GM23248 (cell line): ENCODE measurements around the gene GTF3C5. TPM values are rescaled to one million over a fixed set of nuclear protein-coding genes. Genes with fewer than 3 reads are reported as not detected.

Experiments
- DNase-seq: peaks from one replicate; pipeline ENCODE4 v3.0.0-alpha.2; 2015
- H2AFZ ChIP-seq: fragments of 200-600 bp; sonication (generic); 2 replicates; pipeline ENCODE4 v1.6.1; 2016; ENCODE audit warnings: antibody characterized with exemption
- H3F3A ChIP-seq: fragments of 200-600 bp; sonication (generic); 2 replicates; pipeline ENCODE4 v1.6.1; 2016; ENCODE audit warnings: mild to moderate bottlenecking, antibody characterized with exemption, mixed run types; ENCODE audit not compliant: insufficient read depth
- H3K27ac ChIP-seq: fragments of 200-600 bp; sonication (generic); 2 replicates; pipeline ENCODE4 v1.5.1; 2016; ENCODE audit warnings: mild to moderate bottlenecking
- H3K27me3 ChIP-seq: fragments of 200-600 bp; sonication (generic); replicated peaks from 2 replicates; pipeline ENCODE4 v1.6.1; 2016; ENCODE audit warnings: mild to moderate bottlenecking; ENCODE audit not compliant: insufficient read depth
- H3K36me3 ChIP-seq: fragments of 200-600 bp; sonication (generic); 2 replicates; pipeline ENCODE4 v1.6.1; 2016; ENCODE audit warnings: low read depth, mild to moderate bottlenecking
- H3K4me1 ChIP-seq: fragments of 200-600 bp; sonication (generic); 2 replicates; pipeline ENCODE4 v1.6.1; 2016; ENCODE audit warnings: mild to moderate bottlenecking; ENCODE audit not compliant: insufficient read depth
- H3K4me2 ChIP-seq: fragments of 200-600 bp; sonication (generic); one replicate; pipeline ENCODE4 v1.6.1; 2016; ENCODE audit warnings: mild to moderate bottlenecking; ENCODE audit not compliant: unreplicated experiment
- H3K4me3 ChIP-seq: fragments of 200-600 bp; sonication (generic); 2 replicates; pipeline ENCODE4 v1.5.1; 2016; ENCODE audit warnings: mild to moderate bottlenecking
- H3K79me2 ChIP-seq: fragments of 200-600 bp; sonication (generic); 2 replicates; pipeline ENCODE4 v1.6.1; 2016; ENCODE audit warnings: mild to moderate bottlenecking; ENCODE audit not compliant: insufficient read depth
- H3K9ac ChIP-seq: fragments of 200-600 bp; sonication (generic); 2 replicates; pipeline ENCODE4 v1.6.1; 2016; ENCODE audit warnings: mild to moderate bottlenecking
- H3K9me2 ChIP-seq: fragments of 200-600 bp; sonication (generic); 2 replicates; pipeline ENCODE4 v1.6.1; 2016; ENCODE audit warnings: mixed run types, mild to moderate bottlenecking, moderate library complexity; ENCODE audit not compliant: insufficient read depth
- H3K9me3 ChIP-seq: fragments of 200-600 bp; sonication (generic); one replicate; pipeline ENCODE4 v1.6.1; 2017; ENCODE audit warnings: low read depth
- H4K20me1 ChIP-seq: fragments of 200-600 bp; sonication (generic); 2 replicates; pipeline ENCODE4 v1.6.0; 2016; ENCODE audit not compliant: insufficient read depth
- EZH2 ChIP-seq: fragments of 200-600 bp; sonication (generic); IDR thresholded peaks from 2 replicates; pipeline ENCODE4 v1.6.1; 2018; ENCODE audit warnings: antibody characterized with exemption, mild to moderate bottlenecking; ENCODE audit not compliant: insufficient read depth, poor library complexity, severe bottlenecking
- EZH2phosphoT487 ChIP-seq: fragments of 200-600 bp; sonication (generic); IDR thresholded peaks from 2 replicates; pipeline ENCODE4 v1.6.1; 2018; ENCODE audit warnings: antibody characterized with exemption, moderate library complexity, mild to moderate bottlenecking, low read depth; ENCODE audit not compliant: insufficient read depth
- WGBS, 2 experiments: methylation state at CpG; one replicate each; pipeline ENCODE4 v1.1.6; 2015 to 2017; ENCODE audit warnings: low lambda C conversion rate in 2 of 2, low coverage in 1 of 2; ENCODE audit errors: missing lambda C conversion rate in 2 of 2; 5-methylcytosine and 5-hydroxymethylcytosine counted together
- in situ Hi-C: fragments of 300-500 bp; cut with MboI; formaldehyde crosslinking; loops from 2 replicates; pipeline ENCODE4 v1.15.0; 2020
- polyA plus RNA-seq: library from polyadenylated mRNA; unstranded; fragments of >200 nt; fragmentation: Nextera tagmentation; extraction: Ambion mirVana; gene quantifications from 2 replicates; pipeline ENCODE4 v1.2.1, GENCODE V29; 2016
- total RNA-seq: library from RNA; depleted of rRNA; stranded (reverse); fragments of >200 nt; shearing (Covaris generic); gene quantifications from 2 replicates; pipeline ENCODE4 v1.2.3, GENCODE V29; 2014

GTF3C5 gene
- total and polyA plus RNA-seq, 2 experiments from 2014 or later, result 33.5 to 40.1 TPM

DNA sequence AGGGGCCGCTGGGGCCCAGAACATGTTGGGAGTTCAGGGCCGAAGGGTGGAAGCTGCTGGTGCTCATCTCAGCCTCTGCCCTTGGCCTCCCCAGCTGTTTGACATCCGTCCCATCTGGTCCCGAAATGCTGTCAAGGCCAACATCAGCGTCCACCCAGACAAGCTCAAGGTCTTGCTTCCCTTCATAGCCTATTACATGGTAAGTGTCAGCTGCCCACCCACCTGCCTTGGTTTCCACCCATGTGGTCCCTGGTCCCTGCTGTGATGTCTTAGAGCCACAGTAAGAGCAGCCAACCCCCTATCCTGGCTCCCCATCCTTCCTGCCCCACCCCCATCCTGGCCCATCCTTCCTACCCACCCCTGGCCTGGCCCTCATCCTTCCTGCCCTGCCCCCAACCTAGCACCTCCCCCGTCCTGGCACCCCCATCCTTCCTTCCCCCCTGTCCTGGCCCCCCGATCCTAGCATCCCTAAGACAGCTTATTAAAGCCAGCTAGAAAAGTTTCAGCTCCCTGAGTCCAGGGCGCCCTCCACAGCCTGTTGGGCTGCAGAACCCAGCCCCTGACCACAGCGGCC is 21.3 kb downstream of the GTF3C5 start:
- H4K20me1 ChIP-seq, result no peaks in the 10 kb centered on the region
- DNase-seq, result no peak
- 93 to 94% methylated on average over 8 to 9 of the region's 9 CpGs for WGBS, 2 experiments
- no peak overlapping the region for H3K4me3 ChIP-seq
- H3F3A ChIP-seq, result no peaks in the 10 kb centered on the region
- in situ Hi-C loops, result no loop called here
- no peaks in the 10 kb centered on the region for H3K27me3 ChIP-seq
- H3K4me2 ChIP-seq, result no peak overlapping the region
- H3K9me2 ChIP-seq, result no peaks in the 10 kb centered on the region
- no peak overlapping the region for H3K27ac ChIP-seq
- H3K79me2 ChIP-seq, result no peaks in the 10 kb centered on the region
- TF ChIP-seq EZH2, result no peak
- no peak for TF ChIP-seq EZH2phosphoT487
- H3K9ac ChIP-seq, result no peak overlapping the region
- H3K9me3 ChIP-seq, result no peaks in the 10 kb centered on the region
- no peak overlapping the region for H2AFZ ChIP-seq
- peaks cover 9% of the 10 kb centered on the region for H3K4me1 ChIP-seq
- 0 out of 2 replicates have a peak, but pooled peaks cover 5% of the 10 kb centered on the region for H3K36me3 ChIP-seq

DNA sequence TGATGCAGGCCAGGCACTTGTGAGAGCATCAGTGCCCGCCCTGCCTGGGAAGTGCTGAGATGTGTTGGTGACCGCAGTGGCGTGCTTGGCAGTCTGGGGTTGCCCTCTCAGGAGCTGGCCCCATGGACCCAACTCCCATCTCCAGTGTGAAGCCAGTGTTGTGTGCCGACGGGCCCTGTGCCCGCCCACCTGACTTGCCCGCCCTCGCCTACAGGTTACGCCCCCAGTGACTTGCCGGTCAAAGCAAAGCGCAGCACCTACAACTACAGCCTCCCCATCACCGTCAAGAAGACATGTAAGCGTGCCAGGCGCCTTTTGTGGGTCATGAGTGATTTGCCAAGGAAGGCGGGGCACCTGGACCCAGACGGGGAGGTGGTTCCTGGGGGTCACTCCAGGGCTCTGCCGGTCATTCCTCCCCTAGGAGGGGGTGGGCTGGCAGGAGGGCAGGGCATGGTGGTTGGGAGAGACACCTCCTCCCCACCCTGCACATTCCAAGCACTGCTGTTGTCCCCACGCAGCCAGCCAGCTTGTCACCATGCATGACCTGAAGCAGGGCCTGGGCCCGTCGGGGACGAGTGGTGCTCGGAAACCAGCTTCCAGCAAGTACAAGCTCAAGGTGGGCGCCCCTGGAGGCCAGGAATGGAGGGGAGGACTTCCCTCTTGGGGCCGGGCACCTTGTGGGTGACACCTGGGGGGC is 23.5 kb downstream of the GTF3C5 start:
- Histone ChIP-seq H3K4me2 (no peak overlapping the region), H3K27ac (no peak overlapping the region), H3F3A (no peaks in the 10 kb centered on the region), H3K9me2 (no peaks in the 10 kb centered on the region), H3K4me1 (peaks cover 9% of the 10 kb centered on the region), H3K9me3 (no peaks in the 10 kb centered on the region), H3K4me3 (no peak overlapping the region), H2AFZ (no peak overlapping the region), H3K36me3 (0 out of 2 replicates have a peak, but pooled peaks cover 5% of the 10 kb centered on the region), H3K9ac (no peak overlapping the region), H4K20me1 (no peaks in the 10 kb centered on the region), H3K79me2 (no peaks in the 10 kb centered on the region), H3K27me3 (no peaks in the 10 kb centered on the region)
- 78 to 84% methylated on average over 18 to 24 of the region's 24 CpGs for WGBS, 2 experiments
- no peak for TF ChIP-seq EZH2phosphoT487
- no peak for TF ChIP-seq EZH2
- no peak for DNase-seq
- in situ Hi-C loops, result no loop called here

DNA sequence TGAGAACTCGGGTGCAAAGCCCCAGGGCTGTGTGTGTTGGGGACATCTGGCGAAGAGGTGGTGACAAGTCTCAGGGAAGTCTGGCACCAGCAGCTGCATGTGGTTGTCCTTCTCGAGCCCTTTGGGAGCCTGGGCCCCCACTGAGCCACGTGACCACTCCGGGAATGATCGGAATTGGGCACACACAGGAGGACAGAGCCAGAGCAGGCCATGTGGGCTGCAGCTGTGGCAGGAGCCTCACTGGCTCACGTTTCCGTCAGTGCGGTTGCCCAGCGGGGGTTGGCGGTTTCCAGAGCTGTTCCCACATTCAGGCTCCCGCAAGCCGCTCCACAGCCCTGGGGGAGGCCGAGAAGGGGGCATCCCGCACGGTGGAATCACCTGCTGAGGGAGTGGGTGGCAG is 24.2 kb downstream of the GTF3C5 start:
- H3K4me2 ChIP-seq, result no peak overlapping the region
- WGBS, 2 experiments, result 48 to 49% methylated on average over 16 of the region's 16 CpGs
- in situ Hi-C loops, result no loop called here

DNA sequence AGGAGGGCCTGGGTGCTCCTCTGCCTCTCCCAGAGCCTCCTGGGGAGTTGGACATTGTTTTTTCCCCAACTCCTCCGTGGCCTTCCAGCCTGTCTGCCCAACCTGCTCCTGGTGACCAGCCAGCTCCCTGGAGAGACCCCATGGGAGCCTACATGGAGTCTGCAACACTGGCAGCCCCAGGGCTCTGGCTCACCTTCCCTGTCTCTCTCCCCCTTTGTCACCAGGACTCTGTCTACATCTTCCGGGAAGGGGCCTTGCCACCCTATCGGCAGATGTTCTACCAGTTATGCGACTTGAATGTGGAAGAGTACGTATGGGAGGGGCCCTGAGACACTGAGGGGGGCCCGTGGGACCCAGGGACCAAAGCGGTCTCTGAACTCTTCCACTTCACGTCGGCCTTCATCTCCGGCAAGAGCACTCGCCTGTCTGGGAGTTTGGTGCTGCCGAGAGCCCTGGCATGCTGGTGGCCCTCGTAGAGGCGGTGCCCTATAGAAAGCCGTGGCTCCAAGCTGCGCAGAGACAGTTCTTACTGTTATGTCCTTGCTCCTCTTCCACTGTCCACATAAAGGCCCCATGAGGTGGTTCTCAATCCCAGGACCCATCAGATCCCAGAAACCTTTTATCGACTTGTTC is 25.1 kb downstream of the GTF3C5 start:
- H2AFZ ChIP-seq, result no peak overlapping the region
- H3K27me3 ChIP-seq, result no peaks in the 10 kb centered on the region
- H3F3A ChIP-seq, result no peaks in the 10 kb centered on the region
- no peaks in the 10 kb centered on the region for H3K9me3 ChIP-seq
- no peak overlapping the region for H3K4me2 ChIP-seq
- no peak overlapping the region for H3K9ac ChIP-seq
- no peaks in the 10 kb centered on the region for H4K20me1 ChIP-seq
- 0 out of 2 replicates have a peak, but pooled peaks cover 5% of the 10 kb centered on the region for H3K36me3 ChIP-seq
- no peak for TF ChIP-seq EZH2phosphoT487
- TF ChIP-seq EZH2, result no peak
- H3K4me1 ChIP-seq, result peaks cover 9% of the 10 kb centered on the region
- in situ Hi-C loops, result no loop called here
- H3K4me3 ChIP-seq, result no peak overlapping the region
- no peaks in the 10 kb centered on the region for H3K79me2 ChIP-seq
- no peaks in the 10 kb centered on the region for H3K9me2 ChIP-seq
- 95 to 96% methylated on average over 13 to 17 of the region's 17 CpGs for WGBS, 2 experiments
- DNase-seq, result no peak
- no peak overlapping the region for H3K27ac ChIP-seq

More for the DNA sequence above, 24.2 kb downstream of the GTF3C5 start:
- no peaks in the 10 kb centered on the region for H3K27me3 ChIP-seq
- no peaks in the 10 kb centered on the region for H3K79me2 ChIP-seq
- no peaks in the 10 kb centered on the region for H4K20me1 ChIP-seq
- H3K27ac ChIP-seq, result no peak overlapping the region
- no peaks in the 10 kb centered on the region for H3F3A ChIP-seq
- peaks cover 9% of the 10 kb centered on the region for H3K4me1 ChIP-seq
- DNase-seq, result peak; percentile 71
- no peak overlapping the region for H2AFZ ChIP-seq
- H3K36me3 ChIP-seq, result 0 out of 2 replicates have a peak, but pooled peaks cover 5% of the 10 kb centered on the region
- no peak overlapping the region for H3K9ac ChIP-seq
- H3K4me3 ChIP-seq, result no peak overlapping the region
- H3K9me2 ChIP-seq, result no peaks in the 10 kb centered on the region
- no peaks in the 10 kb centered on the region for H3K9me3 ChIP-seq
- TF ChIP-seq EZH2phosphoT487 (no peak), EZH2 (no peak)
